Testis (tissue), 3 donors: ENCODE results near the gene ZBTB39. TPM values are rescaled to one million over a fixed set of nuclear protein-coding genes. Genes with fewer than 3 reads are reported as not detected.
A peak's percentile ranks its signal among the peaks of the same experiment; 100 is the strongest.

ENCODE experiments used
- DNase-seq: peaks from one replicate; pipeline ENCODE4 v3.0.0-alpha.2; 2019
- H3K27ac ChIP-seq, 2 donors: fragments of 200-600 bp; sonication (generic); one replicate each; pipeline ENCODE4 v1.5.1; 2019
- H3K27me3 ChIP-seq: fragments of 200-600 bp; sonication (generic); one replicate; pipeline ENCODE4 v1.5.1; 2019
- H3K36me3 ChIP-seq: fragments of 200-600 bp; sonication (generic); one replicate; pipeline ENCODE4 v1.5.1; 2017; ENCODE audit warnings: low read depth; ENCODE audit errors: missing control alignments
- H3K4me1 ChIP-seq: fragments of 200-600 bp; sonication (generic); one replicate; pipeline ENCODE4 v1.5.1; 2019
- H3K4me3 ChIP-seq, 2 donors: fragments of 200-600 bp; sonication (generic); one replicate each; pipeline ENCODE4 v1.5.1; 2017 to 2019
- H3K9me3 ChIP-seq: fragments of 200-600 bp; sonication (generic); one replicate; pipeline ENCODE4 v1.5.1; 2017
- POLR2A ChIP-seq: fragments of 450-650 bp; IDR thresholded peaks from one replicate; pipeline ENCODE4 v1.6.1; 2017; ENCODE audit warnings: antibody characterized with exemption, mild to moderate bottlenecking, moderate library complexity
- WGBS, 2 donors: methylation state at CpG; one replicate each; pipeline ENCODE4 v1.1.5; 2018; 5-methylcytosine and 5-hydroxymethylcytosine counted together
- intact Hi-C: fragments of 100-400 bp; cut with DNase I; formaldehyde crosslinking; loops from one replicate; pipeline ENCODE4 v1.15.1; 2023; ENCODE audit warnings: low total_unique reads
- polyA plus RNA-seq: library from polyadenylated mRNA; stranded (reverse); fragments of 350-450 nt; fragmentation: Illumina TruSeq; extraction: RNeasy Lipid Tissue Mini Kit (QIAGEN cat#74804); gene quantifications from one replicate; pipeline ENCODE4 v1.2.3, GENCODE V29; 2014; ENCODE audit warnings: low read depth, low replicate concordance; ENCODE audit not compliant: insufficient read depth
- total RNA-seq, 2 donors: library from RNA; depleted of rRNA; stranded (reverse); fragments of >200 nt; gene quantifications; one replicate each; pipeline ENCODE4 v1.2.3, GENCODE V29; 2016
- TF ChIP-seq, protein P1 (sequence below), 3 experiments: fragments of 450-650 bp in 2 of 3; fragments of 200-600 bp in 1 of 3; sonication (generic) in 1 of 3; IDR thresholded peaks; one replicate each; pipeline ENCODE4 v1.5.1; 2016 to 2019; ENCODE audit warnings: antibody characterized with exemption in 3 of 3, mild to moderate bottlenecking in 2 of 3, moderate library complexity in 1 of 3

The ZBTB39 gene
- total and polyA plus RNA-seq, 3 donors from 2014 or later, result 15.3 to 21.7 (median 21.0) TPM

DNA sequence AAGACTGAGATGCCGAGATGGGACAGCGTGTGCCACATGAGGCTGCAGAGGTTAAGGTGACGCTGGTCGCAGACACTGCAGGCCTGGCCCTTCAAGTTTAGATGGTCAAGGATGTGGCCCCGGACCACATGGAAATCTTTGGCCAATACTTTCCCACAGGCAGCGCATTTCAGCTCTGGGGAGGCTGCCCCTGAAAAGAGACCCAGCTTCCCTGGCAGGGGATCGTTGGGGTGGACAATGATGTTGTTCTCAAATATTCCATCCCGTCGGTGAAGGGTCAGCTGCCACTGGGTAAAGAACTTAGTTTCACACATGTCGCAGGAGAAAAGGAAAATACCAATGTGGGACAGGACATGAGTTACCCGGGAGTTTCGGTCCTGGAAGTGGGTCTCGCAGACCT lies 3.0 kb downstream of the ZBTB39 start:
- TF ChIP-seq, protein P1, sequence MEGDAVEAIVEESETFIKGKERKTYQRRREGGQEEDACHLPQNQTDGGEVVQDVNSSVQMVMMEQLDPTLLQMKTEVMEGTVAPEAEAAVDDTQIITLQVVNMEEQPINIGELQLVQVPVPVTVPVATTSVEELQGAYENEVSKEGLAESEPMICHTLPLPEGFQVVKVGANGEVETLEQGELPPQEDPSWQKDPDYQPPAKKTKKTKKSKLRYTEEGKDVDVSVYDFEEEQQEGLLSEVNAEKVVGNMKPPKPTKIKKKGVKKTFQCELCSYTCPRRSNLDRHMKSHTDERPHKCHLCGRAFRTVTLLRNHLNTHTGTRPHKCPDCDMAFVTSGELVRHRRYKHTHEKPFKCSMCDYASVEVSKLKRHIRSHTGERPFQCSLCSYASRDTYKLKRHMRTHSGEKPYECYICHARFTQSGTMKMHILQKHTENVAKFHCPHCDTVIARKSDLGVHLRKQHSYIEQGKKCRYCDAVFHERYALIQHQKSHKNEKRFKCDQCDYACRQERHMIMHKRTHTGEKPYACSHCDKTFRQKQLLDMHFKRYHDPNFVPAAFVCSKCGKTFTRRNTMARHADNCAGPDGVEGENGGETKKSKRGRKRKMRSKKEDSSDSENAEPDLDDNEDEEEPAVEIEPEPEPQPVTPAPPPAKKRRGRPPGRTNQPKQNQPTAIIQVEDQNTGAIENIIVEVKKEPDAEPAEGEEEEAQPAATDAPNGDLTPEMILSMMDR (IDR thresholded peaks at IDR 0.05), result no peak
- no peak for TF ChIP-seq POLR2A
- Histone ChIP-seq H3K9me3 (no peaks in the 10 kb centered on the region), H3K27ac (no peak overlapping the region), H3K27me3 (no peaks in the 10 kb centered on the region), H3K4me1 (peaks cover 14% of the 10 kb centered on the region), H3K36me3 (no peaks in the 10 kb centered on the region), H3K4me3 (no peak overlapping the region)
- intact Hi-C loops, result no loop called here
- WGBS, 2 donors, result 87 to 91% methylated on average over 11 to 13 of the region's 13 CpGs
- no peak for DNase-seq

DNA sequence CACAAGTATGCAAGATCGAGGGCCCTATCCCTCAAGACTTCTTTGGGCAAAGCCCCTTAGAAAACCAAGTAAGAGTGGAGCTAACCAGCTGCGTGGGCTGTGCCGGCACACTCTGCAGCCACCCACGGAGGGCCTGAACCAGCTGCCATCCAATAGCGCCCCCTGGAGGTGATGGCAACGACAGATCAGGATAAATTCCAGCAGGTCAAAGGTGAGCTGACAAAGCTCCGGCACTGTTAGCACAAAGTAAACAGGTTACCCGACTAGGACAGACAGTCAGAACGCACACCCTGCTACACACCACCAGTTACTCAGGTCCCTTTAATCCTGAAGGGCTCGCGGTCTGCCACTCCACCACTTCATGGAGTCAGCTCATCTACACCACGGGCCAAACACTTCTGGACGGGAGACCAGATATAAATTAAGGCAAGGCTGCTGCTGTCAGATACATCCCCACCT lies 4.9 kb downstream of the ZBTB39 start:
- Histone ChIP-seq H3K9me3 (no peaks in the 10 kb centered on the region), H3K4me1 (peaks cover 18% of the 10 kb centered on the region), H3K27ac (no peak overlapping the region), H3K36me3 (no peaks in the 10 kb centered on the region), H3K27me3 (no peaks in the 10 kb centered on the region), H3K4me3 (no peak overlapping the region)
- peak; percentile 82 for DNase-seq
- WGBS, 2 donors, result 44 to 49% methylated on average over 13 of the region's 13 CpGs
- intact Hi-C loops, result no loop called here
- TF ChIP-seq, protein P1 (IDR thresholded peaks at IDR 0.05), result peak; percentile 75 to 80 (median 77)
- no peak for TF ChIP-seq POLR2A

DNA sequence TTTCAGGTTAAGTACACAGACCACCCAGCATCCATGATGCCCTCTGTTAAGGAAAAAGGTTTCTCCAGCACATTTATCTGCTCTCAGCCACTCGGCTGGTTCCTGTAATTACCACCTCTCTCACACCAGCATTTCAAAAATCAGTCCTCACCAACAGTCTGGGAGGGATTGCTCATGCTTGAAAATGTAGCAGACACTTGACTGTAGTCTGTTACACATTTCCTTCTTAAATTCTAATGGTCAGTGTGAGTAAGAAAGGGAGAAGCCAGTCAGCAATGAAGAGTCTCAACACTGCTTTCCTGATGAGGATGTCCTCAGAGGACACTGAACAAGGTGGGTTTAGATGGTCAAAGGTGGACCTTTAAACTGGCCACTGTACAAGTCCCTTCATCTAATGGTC lies 6.0 kb downstream of the ZBTB39 start:
- DNase-seq, result no peak
- intact Hi-C loops, result no loop called here
- Histone ChIP-seq H3K27me3 (no peaks in the 10 kb centered on the region), H3K27ac (no peak overlapping the region), H3K4me1 (peaks cover 17% of the 10 kb centered on the region), H3K36me3 (no peaks in the 10 kb centered on the region), H3K4me3 (no peak overlapping the region), H3K9me3 (no peaks in the 10 kb centered on the region)
- TF ChIP-seq, protein P1 (IDR thresholded peaks at IDR 0.05), result no peak
- no peak for TF ChIP-seq POLR2A
- WGBS, 2 donors, result 73% methylated on average over 1 of the region's 1 CpG

GRCh38 chr12:56999456-56999855 lies 6.9 kb downstream of the ZBTB39 start:
- Histone ChIP-seq H3K36me3 (no peaks in the 10 kb centered on the region), H3K9me3 (no peaks in the 10 kb centered on the region), H3K27me3 (no peaks in the 10 kb centered on the region), H3K4me3 (no peak overlapping the region), H3K27ac (no peak overlapping the region), H3K4me1 (peaks cover 8% of the 10 kb centered on the region)
- DNase-seq, result no peak
- intact Hi-C loops, result loop anchor here (10.0 kb wide), 1 partner anchor 225 kb away; no protein-coding TSS in a partner anchor
- 90% methylated on average over 4 of the region's 4 CpGs for WGBS, 2 donors
- no peak for TF ChIP-seq POLR2A
- TF ChIP-seq, protein P1 (IDR thresholded peaks at IDR 0.05), result no peak

DNA sequence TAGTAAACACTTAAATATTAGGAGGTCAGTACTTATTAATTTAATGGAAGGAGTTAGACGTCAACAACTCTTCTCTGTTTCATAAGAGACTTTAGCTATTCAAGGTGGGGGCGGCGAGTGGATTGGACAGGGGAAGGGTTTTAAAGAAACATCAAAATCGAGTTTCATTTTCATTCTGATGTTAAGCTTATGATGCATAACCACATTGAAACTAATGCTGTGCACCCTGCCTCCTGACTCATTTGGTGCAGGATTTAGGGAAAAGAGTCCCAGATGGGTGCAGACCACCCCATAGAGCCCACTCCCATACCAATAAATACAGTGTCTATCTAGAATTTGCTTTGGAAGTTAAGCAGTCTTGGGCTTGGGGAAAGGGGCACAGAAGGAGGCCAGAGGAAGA lies 7.4 kb downstream of the ZBTB39 start:
- no peak overlapping the region for H3K4me3 ChIP-seq
- H3K27me3 ChIP-seq, result no peaks in the 10 kb centered on the region
- TF ChIP-seq, protein P1 (IDR thresholded peaks at IDR 0.05), result no peak
- TF ChIP-seq POLR2A, result no peak
- intact Hi-C loops, result loop anchor here (10.0 kb wide), 1 partner anchor 224 kb away; no protein-coding TSS in a partner anchor
- H3K36me3 ChIP-seq, result no peaks in the 10 kb centered on the region
- H3K4me1 ChIP-seq, result peaks cover 8% of the 10 kb centered on the region
- DNase-seq, result no peak
- H3K9me3 ChIP-seq, result no peaks in the 10 kb centered on the region
- no peak overlapping the region for H3K27ac ChIP-seq
- WGBS, 2 donors, result 77 to 81% methylated on average over 4 of the region's 4 CpGs
